Ishikawa (cell line): ENCODE measurements around the gene EEFSEC.

Experiments
- CEBPB ChIP-seq: IDR thresholded peaks from 2 replicates; pipeline ENCODE4 v1.6.1; 2012
- CREB1 ChIP-seq: IDR thresholded peaks from 2 replicates; pipeline ENCODE4 v1.6.1; 2012; ENCODE audit warnings: low read depth
- EGR1 ChIP-seq: IDR thresholded peaks from 2 replicates; pipeline ENCODE4 v1.6.1; 2012
- EP300 ChIP-seq: IDR thresholded peaks from 2 replicates; pipeline ENCODE4 v1.6.1; 2012; ENCODE audit warnings: borderline replicate concordance
- FOXM1 ChIP-seq: IDR thresholded peaks from 2 replicates; pipeline ENCODE4 v1.6.1; 2012; ENCODE audit warnings: low read depth, borderline replicate concordance
- MAX ChIP-seq: IDR thresholded peaks from 2 replicates; pipeline ENCODE4 v1.6.1; 2012
- NFIC ChIP-seq: IDR thresholded peaks from 2 replicates; pipeline ENCODE4 v1.6.1; 2012
- RAD21 ChIP-seq: IDR thresholded peaks from 2 replicates; pipeline ENCODE4 v1.6.1; 2012; ENCODE audit warnings: low read depth
- REST ChIP-seq: IDR thresholded peaks from 2 replicates; pipeline ENCODE4 v1.6.1; 2012; ENCODE audit warnings: low read depth, mild to moderate bottlenecking
- TAF1 ChIP-seq: IDR thresholded peaks from 2 replicates; pipeline ENCODE4 v1.6.1; 2012; ENCODE audit warnings: low read depth, mild to moderate bottlenecking
- TCF12 ChIP-seq: IDR thresholded peaks from 2 replicates; pipeline ENCODE4 v1.6.1; 2012; ENCODE audit warnings: low read depth
- TEAD4 ChIP-seq: IDR thresholded peaks from 2 replicates; pipeline ENCODE4 v1.6.1; 2012
- USF1 ChIP-seq: IDR thresholded peaks from 2 replicates; pipeline ENCODE4 v1.6.1; 2012
- YY1 ChIP-seq: IDR thresholded peaks from 2 replicates; pipeline ENCODE4 v1.6.1; 2012; ENCODE audit warnings: low read depth
- ZBTB7A ChIP-seq: IDR thresholded peaks from 2 replicates; pipeline ENCODE4 v1.6.1; 2012; ENCODE audit warnings: low read depth

EEFSEC gene

GRCh38 chr3:128395500-128396162 is 242.3 kb downstream of the EEFSEC start:
- TF ChIP-seq REST (0 out of 2 replicates have a peak, but pooled peaks have one; percentile 25), CREB1 (no peak), EP300 (no peak), CEBPB (no peak)

- no peak for TF ChIP-seq EGR1
- no peak for TF ChIP-seq MAX
- TF ChIP-seq NFIC = no peak
- no peak for TF ChIP-seq RAD21
- TF ChIP-seq USF1 = no peak
- TF ChIP-seq YY1 = no peak
- TF ChIP-seq ZBTB7A = no peak
- no peak for TF ChIP-seq FOXM1
- no peak for TF ChIP-seq TAF1
- TF ChIP-seq TCF12 = no peak
Measured at GRCh38 chr3:128397484-128397883, 244.2 kb downstream of the EEFSEC start.

GRCh38 chr3:128398586-128398985 is 245.3 kb downstream of the EEFSEC start:
- TF ChIP-seq EGR1 (no peak), NFIC (no peak), YY1 (no peak), MAX (no peak), CREB1 (no peak), TCF12 (no peak), USF1 (no peak)

- TF ChIP-seq USF1 = no peak
- TF ChIP-seq TAF1 = no peak
- no peak for TF ChIP-seq TCF12
- no peak for TF ChIP-seq RAD21
- TF ChIP-seq REST = no peak
- TF ChIP-seq FOXM1 = no peak
- TF ChIP-seq CREB1 = no peak
- no peak for TF ChIP-seq EGR1
- no peak for TF ChIP-seq TEAD4
- no peak for TF ChIP-seq ZBTB7A
- no peak for TF ChIP-seq MAX
- TF ChIP-seq EP300 = no peak
- no peak for TF ChIP-seq YY1
- no peak for TF ChIP-seq NFIC
- no peak for TF ChIP-seq CEBPB
Measured at GRCh38 chr3:128399221-128399915, 246.1 kb downstream of the EEFSEC start.

GRCh38 chr3:128400671-128401070 is 247.4 kb downstream of the EEFSEC start:
- TF ChIP-seq MAX (no peak), USF1 (no peak), YY1 (no peak)
